Activated CD4-positive, alpha-beta T cell treated with anti-CD3 and anti-CD28 coated beads, Interleukin-2, amount 50 U/mL, for 1 hour (primary cell): ENCODE data around the gene MAFG.
"Not testable (repeated sequence)": the region's sequence is repeated elsewhere in the genome, so short reads cannot be mapped to it uniquely, and the experiment has no call there.

Source experiments
- DNase-seq: peaks from one replicate; pipeline ENCODE4 v3.0.0-alpha.2; 2020

The MAFG gene

GRCh38 chr17:81957691-81958432, 30.3 kb upstream of the MAFG start:
- DNase-seq = no peak

- DNase-seq = no peak
Observed at GRCh38 chr17:81956607-81957589, 29.4 kb upstream of the MAFG start.

- no peak for DNase-seq
Observed at GRCh38 chr17:81955756-81956544, 28.4 kb upstream of the MAFG start.

- no peak for DNase-seq
Observed at GRCh38 chr17:81955058-81955681, 27.6 kb upstream of the MAFG start.

- DNase-seq = no peak
Observed at GRCh38 chr17:81954131-81955057, 26.9 kb upstream of the MAFG start.

GRCh38 chr17:81953443-81953842, 25.9 kb upstream of the MAFG start:
- DNase-seq = not testable (repeated sequence)

- DNase-seq = no peak
Observed at GRCh38 chr17:81952792-81953228, 25.3 kb upstream of the MAFG start.

- DNase-seq = no peak
Observed at GRCh38 chr17:81951785-81952684, 24.5 kb upstream of the MAFG start.

GRCh38 chr17:81950501-81950900, 23.0 kb upstream of the MAFG start:
- no peak for DNase-seq

- no peak for DNase-seq
Observed at GRCh38 chr17:81948635-81949378, 21.3 kb upstream of the MAFG start.

GRCh38 chr17:81947189-81947588, 19.7 kb upstream of the MAFG start, which contains the start of gene MYADML2:
Gene MYADML2 (minus strand): TSS chr17:81947233. CDS start chr17:81941741, 5,492 bp downstream.
- DNase-seq = no peak

- no peak for DNase-seq
Observed at GRCh38 chr17:81944858-81945257, 17.3 kb upstream of the MAFG start.

- no peak for DNase-seq
Observed at GRCh38 chr17:81942167-81942553, 14.6 kb upstream of the MAFG start.

- DNase-seq = no peak
Observed at GRCh38 chr17:81941484-81942166, 14.1 kb upstream of the MAFG start.

- DNase-seq = no peak
Observed at GRCh38 chr17:81940538-81941483, 13.3 kb upstream of the MAFG start.

- no peak for DNase-seq
Observed at GRCh38 chr17:81939881-81940385, 12.4 kb upstream of the MAFG start.

GRCh38 chr17:81939218-81939617, 11.7 kb upstream of the MAFG start:
- no peak for DNase-seq
